ENCODE measurements around the gene SNX20.

The SNX20 gene

DNA sequence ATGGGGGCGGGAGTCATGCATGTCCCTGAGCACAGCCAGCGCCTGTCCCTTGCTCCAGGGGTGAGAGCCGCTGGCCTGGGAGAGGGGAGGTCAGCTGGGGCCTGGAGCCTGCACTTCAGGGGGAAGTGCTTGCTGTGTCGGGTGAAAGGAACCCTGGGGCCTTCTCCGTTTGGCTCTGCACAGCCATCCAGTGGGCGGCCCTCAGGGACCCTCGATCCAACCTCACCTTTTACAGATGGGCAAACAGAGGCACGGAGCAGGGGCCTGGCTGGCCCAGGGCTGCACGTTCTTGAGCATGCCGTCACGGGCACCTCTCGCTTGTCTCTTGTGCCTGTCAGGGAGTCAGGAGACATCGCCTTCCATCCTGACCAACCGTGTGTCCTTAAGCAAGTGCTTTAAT lies 1.8 kb downstream of the SNX20 start:
- FAIRE-seq, result no peak

DNA sequence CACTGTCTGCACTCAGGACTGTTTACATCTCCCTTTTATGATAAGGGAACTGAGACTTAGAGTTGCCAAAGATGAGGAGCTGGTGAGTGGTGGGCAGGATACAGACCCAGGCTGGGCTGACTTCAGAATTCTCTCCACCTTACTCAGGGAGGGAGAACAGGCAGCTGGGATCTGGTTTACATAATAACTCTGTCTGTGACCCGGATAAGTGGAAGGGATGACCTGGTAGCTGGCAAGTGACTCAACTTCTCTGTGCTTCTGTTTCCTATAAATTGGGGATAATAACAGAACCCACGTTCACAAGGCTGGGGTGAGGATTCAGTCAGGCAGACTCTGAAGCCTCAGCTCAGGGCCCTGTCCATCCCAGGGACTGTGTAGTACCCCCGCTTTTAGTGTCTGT lies 2.6 kb downstream of the SNX20 start:
- FAIRE-seq, result no peak

DNA sequence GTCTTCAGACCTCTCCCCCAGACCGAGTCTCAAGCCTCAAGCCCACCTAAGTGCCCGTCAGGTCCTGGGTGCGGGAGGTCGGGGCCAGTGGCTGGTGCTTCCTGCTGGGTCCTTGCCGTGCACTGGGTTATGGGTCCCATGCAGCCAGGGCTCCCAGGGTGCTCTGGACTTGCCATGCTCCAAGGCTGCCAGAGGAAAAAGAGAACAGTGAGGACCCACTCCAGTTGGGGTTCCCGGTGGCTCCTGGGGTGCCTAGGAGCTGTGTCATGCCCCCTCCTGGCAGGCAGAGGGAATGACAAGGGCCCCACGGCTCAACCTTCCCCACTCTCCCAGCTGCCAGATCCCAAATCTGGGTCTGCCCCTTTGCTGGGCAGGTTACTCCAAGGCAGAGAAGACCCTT lies 3.8 kb downstream of the SNX20 start:
- FAIRE-seq, result no peak

DNA sequence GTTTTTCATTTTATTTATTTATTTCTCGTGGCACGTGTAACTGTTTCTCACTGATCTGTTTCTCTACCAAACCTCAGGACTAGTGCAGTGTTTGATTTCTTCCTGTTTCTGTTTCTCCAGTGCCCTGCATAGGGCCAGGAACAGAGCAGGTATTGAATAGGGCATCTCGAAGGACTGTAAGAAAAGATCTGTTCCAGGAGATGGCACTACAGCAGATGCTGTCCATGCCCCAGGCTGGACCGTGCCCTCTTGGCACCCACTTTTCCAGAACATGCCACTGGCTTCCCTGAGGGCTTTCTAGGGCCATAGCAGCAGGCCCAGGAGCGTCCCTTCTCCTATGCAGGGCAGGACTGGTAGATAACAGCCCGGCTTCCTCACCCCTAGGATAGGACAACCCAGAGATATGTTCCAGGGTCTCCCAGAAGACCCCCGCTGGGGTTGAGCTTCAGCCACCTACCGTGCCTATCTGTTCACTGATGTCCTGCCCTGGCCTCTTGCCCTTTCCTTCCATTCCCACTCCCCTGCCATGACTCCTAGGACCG lies 4.4 kb downstream of the SNX20 start:
- FAIRE-seq, result no peak

DNA sequence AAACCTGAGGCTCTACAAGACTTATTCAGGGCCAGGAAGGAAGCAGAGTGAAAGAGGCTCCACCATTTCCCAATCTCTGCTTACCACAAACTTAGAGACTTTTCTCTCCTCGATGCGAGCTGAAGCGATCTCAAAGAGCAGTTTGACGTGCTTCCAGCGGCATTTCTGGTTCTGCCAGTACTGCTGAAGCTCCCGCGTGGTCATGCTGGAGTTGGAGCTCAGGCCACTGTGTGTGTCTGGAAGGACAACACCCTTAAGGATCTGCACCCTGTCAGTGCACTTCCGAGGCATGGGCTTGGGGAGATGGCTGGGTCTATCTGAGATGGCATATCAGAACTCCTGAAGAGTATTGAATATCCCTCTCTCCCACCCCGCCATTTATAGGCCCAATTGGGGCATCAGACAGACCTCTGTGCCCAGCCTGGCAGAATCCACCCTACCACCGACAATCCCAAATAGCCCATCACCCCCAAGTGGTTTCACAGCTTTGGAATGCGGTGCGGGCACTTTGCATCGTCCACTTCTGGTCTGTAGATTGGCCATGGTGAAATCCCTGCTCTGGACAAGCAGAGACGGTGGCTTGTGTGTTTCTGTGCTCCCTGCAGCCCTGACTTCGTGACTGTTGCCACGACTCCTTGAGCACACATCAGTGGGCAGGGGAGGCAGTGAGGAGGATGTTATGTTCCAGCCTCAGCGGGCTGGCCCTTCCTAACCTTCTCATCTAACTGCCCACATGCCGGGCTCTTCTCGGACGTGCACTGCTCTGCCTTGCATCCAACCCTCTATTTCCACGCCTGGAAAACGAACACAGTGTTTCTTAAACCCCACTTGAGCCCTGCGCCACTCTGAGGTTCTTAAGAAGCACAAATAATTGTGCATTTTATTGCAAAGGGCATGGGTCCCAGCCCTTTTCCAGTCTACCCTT lies 5.2 kb downstream of the SNX20 start:
- no peak for FAIRE-seq

DNA sequence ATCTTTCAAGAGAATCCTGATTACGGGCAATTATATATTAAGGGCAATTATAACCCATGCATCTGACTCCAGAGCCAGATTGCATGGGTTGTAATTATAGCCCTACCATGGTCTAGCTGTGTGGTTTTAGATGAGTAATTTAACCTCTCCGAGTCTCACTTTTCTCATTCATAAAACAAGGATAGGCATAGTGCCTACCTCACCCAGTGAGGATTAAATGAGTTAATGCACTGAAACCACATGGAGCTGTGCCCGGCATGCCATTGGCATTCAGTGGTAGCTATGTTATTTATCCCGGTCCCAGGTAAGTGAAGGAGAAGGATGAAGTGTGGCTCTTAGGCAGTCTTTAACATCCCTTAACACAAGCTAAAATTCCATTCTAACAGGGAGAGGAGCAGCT lies 6.3 kb downstream of the SNX20 start:
- FAIRE-seq, result no peak

DNA sequence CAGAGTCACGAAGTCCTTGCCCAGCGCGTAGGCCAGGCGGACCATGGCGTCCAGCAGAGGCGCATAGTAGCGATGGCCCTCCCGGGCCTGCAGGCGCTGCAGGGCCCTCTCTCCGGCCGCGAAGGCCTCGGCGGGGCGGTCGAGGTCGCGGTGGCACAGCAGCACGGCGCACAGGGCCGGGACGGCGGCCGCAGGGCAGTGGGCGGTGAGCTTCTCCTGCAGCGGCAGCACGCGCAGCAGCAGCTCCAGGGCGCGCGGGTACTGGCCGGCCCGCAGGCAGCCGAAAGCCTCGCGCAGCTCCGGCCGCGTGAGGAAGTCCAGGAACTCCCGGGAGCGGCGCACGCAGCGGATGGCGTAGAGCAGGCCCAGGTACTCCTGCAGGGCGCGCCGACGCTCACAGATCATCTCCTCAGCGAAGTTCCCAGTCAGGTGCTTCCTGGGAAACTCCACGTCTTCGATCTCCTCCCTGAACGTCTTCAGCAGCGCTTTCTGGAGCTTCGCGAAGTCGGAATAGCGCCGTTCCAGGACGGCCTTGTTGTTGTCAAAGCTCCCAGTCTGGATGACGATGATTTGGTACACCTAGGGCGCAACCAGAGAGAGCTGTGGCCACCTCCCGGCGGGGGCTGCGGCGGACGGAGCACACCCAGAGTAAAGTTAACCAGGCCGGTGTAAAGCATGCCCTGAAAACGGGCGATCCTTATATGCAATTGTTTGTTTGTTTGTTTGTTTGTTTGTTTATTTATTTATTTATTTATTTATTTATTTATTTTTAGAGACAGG lies 7.4 kb downstream of the SNX20 start:
- no peak for FAIRE-seq

DNA sequence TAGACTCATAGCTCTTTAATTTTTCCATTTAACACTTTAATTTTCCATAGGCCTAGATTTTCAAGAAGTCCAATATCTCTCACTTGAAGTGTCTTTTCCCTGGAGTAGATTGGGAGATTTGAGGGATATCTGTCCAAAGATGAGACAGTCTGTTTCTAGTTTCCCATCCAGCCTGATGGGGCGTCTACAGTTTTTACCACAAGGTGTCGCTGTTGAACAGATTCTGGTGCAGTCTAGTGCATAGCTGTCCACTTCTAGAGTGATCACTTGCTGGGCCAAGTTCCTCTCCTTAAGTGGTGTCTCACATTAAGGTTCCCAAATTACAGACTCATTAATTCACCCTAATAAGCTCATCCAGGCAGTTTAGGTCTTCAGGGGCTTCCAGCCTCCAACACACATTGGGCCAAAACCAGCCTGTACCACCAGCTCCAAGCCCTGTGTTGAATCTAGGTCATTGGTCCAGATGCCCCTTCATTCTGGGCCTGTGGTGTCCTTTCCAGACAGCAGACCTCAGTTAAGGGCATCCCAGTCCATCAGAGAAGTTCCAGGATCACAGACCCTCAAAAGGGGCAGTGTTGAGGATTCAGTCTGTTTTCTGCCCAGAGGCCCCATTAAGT lies 9.4 kb downstream of the SNX20 start:
- no peak for FAIRE-seq

DNA sequence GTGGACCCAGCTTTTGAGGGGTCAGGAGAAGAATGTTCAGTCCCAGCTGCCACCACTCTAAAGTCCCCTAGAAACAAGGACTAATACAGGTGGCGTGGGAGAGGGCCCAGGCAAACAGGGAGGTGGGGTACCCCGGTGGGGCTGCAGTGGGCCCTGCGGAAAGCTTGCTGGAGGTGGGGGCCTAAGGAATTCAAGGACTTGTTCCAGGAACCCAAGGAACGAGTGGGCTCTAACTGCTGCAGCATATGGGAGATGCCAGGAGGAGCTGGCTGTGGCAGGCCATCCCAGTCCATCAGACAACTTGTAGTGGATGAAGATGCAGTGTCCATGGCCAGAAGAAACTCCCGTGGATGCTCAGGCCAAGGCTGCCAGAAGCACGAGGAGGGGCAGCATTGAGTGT lies 10.6 kb downstream of the SNX20 start:
- no peak for FAIRE-seq

DNA sequence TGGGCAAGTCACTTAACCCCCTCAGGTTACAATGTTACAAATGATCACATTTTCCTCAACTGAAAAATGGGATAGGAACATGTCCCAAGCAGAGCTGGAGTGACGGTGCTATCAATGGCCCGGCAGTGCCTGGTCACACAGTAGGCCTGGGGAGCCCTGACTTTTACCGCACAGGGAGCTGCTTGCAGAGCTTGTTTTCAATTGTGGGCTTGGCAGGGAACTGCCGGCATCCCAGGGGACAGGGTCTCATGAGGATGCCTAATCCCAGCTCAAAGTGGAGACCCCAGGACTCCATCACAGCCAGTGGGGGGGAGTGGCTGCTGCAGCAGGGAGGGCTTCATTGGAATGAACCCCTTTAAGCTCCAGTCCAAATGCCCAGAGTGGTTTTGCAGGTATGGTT lies 11.4 kb downstream of the SNX20 start:
- FAIRE-seq, result no peak

DNA sequence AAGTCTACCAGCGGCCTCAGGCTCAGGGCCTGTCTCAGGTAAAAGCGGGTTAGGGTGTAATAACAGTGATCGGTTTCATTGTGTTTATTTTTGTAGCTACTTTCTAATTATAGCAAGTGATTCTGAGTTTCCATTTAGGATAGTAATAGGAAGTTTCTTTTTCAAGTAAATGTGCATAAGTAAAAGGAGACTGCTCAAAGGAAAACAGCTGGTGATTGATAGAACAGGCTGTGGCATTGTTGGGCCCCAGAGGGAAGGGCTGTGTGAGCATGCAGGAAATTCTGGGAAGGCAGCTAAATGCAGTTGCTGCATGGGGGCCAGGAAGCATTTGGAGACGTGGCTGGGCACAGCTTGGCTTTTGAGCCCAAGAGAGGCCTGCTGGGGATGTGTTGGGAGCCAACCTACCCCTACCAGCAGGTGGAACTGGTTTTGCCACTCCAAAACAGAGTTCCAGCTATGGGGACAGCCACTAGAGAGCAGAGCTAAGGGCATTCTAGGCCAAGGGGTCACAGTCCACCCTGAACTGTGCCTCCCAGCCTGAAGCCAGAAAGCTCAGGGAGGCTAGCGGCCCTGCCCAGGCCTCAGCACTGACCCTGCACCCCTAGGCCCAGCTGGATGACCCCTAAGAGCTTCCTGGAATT lies 12.6 kb downstream of the SNX20 start:
- no peak for FAIRE-seq

DNA sequence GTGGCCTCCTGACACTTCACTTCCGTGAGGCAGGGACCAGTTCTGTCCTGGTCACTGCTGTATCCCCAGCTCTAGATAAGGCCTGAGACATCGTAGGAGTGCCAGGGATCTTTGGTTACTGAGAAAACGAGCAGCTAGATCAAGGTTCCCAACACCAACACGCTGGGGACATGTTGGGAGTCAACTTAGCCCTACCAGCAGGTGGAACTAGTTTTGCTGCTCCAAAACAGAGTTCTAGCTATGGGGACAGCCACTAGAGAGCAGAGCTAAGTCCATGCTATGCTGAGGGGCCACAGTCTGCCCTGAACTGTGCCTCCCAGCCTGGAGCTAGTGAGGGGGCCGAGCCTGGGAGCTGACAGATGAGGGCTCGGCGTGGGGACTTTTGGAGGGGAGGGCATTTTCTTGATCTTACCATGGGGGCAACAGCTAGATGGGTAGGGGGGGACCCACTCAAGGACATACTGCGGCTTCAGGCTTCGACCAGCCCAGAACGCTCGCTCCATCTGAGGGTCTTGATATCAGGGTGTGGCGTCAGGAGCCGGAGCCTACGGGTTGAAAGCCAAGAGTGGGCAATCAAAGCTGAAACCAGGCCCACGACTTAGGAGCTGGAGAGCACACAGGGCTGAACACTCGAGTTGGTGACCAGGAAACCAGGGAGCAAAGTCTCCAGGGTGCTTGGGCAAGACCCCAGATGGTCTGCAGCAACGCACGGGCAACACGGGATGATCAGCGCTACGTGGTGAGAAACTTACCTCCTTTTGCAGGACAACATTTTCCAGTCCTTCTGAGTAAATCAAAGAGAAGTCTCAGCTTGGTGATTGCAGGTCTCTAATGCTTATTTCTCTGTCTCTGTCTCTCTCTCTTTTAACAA lies 13.4 kb downstream of the SNX20 start:
- FAIRE-seq, result no peak

DNA sequence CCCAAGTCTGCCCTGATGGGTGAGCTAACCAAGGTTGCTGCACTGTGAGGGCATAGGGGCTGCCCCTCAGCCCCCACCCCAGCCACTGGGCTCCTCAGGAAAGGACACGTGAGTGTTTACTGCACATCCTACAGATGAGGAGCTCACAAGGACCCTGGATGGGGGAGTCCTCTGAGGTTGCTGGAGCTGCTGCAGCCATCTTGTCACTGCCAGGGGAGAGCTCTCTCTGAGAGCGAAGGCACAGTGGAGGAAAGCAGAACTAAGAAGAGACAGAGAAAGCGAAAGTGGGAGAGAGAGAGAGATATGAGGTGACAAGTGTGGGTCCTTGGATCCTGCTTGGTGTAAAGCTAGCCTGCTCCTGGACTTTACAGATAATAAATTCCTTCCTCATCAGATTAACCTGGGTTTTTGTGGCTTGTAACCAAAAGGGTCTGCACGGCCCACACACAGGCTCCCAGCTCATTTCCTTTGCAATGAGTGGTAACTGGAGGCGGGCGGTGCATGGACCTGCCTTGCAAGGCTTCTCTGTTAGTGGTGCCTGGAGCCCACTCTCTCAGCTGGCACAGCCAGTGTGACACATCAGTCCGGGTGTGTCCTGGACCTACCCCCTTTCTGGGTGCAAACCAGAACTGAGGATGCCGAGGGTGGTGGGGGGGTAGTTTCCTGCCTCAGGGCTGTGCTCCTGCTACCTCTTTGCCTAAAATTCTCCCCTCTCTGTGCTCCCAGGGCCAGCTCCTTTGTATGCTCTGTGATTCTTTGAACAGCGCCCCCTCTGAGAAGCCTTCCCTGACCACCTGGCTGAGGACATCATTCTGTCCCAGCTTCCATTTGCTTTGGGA lies 14.2 kb downstream of the SNX20 start:
- no peak for FAIRE-seq

DNA sequence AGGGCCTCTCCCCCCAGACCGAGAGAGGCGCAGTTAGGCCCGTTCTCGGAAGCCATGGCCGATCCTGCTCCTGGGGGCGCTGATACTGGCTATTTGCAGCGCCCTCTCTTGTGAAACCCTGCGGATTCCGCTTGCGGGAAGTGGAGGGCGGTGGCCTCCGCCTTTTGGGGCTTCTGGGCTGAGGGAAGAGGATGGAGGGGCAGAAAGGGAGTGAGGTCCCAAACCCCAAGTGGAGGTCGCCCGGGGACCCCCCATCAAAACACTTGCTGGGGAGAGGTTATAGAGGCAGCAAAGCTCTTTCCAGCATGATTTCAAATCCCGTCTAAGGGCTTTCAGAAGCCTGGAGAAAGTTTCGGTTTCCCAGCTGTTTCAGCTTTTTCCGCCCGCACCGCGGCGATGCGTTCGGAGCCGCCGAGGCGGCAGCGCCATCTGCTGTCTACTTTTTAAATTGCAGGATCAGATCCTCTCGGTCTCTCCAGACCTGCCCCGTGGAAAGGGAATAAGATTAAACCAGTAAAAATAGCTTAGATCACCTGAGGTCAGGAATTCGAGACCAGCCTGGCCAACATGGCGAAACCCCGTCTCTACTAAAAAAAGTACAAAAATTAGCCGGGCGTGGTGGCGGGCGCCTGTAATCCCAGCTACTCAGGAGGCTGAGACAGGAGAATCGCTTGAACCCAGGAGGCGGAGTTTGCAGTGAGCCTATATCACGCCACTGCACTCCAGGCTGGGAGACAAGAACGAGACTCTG lies 15.8 kb downstream of the SNX20 start:
- FAIRE-seq, result peak; percentile 83

DNA sequence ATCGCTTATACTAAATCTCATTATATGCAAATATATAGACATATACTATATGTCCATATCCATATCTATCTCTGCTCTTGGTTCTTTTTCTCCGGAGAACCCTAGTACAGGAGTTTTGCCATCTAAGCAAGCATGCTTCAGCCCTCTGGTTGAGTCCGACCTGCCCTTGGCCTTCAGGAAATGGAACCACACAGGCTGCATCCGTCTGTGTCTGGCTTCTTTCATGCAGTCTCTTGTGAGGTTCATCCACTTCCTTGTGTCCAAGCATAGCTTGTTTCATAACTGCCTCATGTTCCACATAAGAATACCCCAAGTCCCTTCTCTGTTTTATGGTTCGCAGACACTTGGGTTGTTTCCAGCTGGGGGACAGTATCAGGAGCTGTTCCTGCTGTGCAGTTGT lies 16.8 kb downstream of the SNX20 start:
- no peak for FAIRE-seq

DNA sequence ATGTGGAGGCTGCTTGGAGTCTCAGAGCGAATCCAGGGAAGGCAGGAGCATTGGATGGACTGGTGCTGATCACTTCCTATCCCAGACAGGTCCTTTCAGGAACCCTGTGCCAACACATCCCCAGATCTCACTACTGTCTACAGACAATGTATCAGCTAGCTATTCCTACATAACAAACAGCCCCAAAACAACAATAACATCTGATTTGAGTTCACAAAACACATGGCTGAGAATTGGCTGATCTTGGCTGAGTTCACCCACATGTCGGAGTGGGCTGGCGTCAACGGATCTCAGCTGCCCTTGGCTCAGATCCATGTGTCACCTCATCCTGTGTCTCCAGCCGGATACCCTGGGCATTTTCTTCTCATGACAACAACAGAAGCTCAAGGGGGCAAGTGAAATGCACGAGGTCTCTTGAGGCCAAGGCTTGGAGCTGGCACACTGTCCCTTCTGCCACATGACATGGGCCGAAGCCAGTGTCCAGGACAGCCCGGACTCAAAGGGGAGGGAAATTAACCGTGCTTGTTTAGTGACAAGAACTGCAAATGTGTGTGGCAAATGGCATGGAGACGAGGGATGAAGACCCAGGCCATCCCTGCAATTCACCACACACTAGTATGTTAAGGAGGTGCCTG lies 18.7 kb downstream of the SNX20 start:
- no peak for FAIRE-seq

DNA sequence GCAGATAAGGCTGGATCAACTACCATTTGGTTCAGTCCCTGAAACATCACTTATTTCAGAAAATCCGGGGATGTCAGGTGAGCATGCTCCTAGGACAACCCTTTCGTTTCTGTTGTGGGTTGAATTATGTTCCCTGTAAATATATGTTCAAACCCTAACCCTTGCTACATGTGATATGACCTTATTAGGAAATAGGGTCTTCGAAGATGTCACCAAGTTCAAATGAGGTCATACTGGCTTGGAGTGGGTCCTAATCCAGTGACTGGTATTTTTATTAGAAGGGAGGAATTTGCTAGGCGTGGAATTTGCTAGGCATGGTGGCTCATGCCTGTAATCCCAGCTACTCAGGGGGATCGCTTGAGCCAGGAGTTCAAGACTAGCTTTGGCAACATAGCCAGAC lies 21.3 kb downstream of the SNX20 start:
- FAIRE-seq, result no peak

DNA sequence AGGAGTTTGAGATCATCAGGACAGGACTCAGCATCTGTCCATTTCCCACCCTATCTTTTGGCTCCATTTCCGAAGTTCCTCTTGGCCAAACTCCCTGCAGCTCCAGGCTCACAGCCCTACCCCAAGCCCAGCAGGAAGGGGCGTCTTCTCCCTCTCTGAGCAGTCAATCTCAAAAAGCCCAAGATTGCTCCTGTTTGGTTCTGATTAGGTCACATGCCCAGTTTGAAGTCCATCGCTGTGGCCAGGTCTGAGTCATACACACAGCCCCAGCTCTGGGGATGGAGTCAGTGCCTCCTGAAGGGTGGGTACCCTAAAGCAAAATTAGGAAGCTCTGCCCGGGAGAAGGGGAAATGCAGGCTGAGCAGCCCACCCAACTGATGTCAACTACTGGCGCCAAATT lies 23.9 kb downstream of the SNX20 start:
- FAIRE-seq, result no peak

DNA sequence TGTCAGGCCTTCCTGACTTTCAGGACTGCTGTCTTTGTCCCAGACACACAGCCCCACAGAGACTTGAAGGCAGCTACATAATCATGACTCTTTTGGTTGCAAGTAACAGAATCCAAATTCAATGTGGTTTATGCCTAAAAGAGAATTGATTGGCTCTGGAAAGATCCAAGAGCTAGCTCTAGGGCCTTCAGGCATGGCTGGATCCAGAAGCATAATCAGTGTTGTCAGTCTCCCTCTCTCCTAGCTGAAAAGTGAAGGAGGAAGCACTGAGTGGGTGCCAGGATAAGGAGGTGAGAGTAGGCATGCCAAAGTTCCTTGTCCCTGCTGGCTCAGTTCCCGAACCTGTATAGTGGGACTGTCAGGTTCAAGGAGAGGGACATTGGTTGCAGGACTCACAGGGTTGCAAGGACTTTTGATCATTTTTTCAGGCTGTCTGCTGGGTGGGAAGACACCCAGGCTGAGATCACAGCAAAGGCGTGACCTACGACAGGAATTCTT lies 25.5 kb downstream of the SNX20 start:
- FAIRE-seq, result no peak

Measured in A204.1 (cell line).